ENCODE data around the gene QRICH2. TPM values are rescaled to one million over a fixed set of nuclear protein-coding genes. Genes with fewer than 3 reads are reported as not detected.
"Not testable (repeated sequence)": the region's sequence is repeated elsewhere in the genome, so short reads cannot be mapped to it uniquely, and the experiment has no call there.

Gene QRICH2
- total and polyA plus RNA-seq, 4 donors, result 0.56 to 6.1 (median 0.67) TPM

- 88% methylated on average over 5 of the region's 5 CpGs for WGBS
Observed at GRCh38 chr17:76350463-76350862, 42.4 kb upstream of the QRICH2 start.

GRCh38 chr17:76346936-76347335 lies 38.9 kb upstream of the QRICH2 start:
- peaks cover 4 to 27% (median 23%) of the 10 kb centered on the region in 4 donors for H3K4me1 ChIP-seq (ENCODE audit: control insufficient read depth in 4 of 4, insufficient read depth in 4 of 4, low read length in 3 of 4)
- not testable (repeated sequence) for H3K9ac ChIP-seq (ENCODE audit: low read depth in 1 of 2, low read length in 2 of 2); H3K4me3 ChIP-seq (ENCODE audit: low read depth in 1 of 3, low read length in 3 of 3); H3K9me3 ChIP-seq (ENCODE audit: control insufficient read depth in 4 of 4, low read length in 3 of 4); H3K27me3 ChIP-seq (ENCODE audit: control insufficient read depth in 4 of 4, insufficient read depth in 4 of 4, low read length in 3 of 4); DNase-seq (ENCODE audit: low spot score); H3K27ac ChIP-seq (ENCODE audit: low read depth in 1 of 2, low read length in 2 of 2)
- peaks cover 7 to 18% (median 12%) of the 10 kb centered on the region in 4 donors for H3K36me3 ChIP-seq (ENCODE audit: control insufficient read depth in 4 of 4, insufficient read depth in 3 of 4, low read depth in 1 of 4, low read length in 3 of 4)
- WGBS, result 96% methylated on average over 11 of the region's 11 CpGs

More at GRCh38 chr17:76350463-76350862, 42.4 kb upstream of the QRICH2 start:
- Histone ChIP-seq H3K27ac (ENCODE audit: low read depth in 1 of 2, low read length in 2 of 2) (peak overlapping the region in 1 of 2 donors; percentile 48), H3K9ac (ENCODE audit: low read depth in 1 of 2, low read length in 2 of 2) (no peak overlapping the region), H3K4me3 (ENCODE audit: low read depth in 1 of 3, low read length in 3 of 3) (no peak overlapping the region), H3K4me1 (ENCODE audit: control insufficient read depth in 4 of 4, insufficient read depth in 4 of 4, low read length in 3 of 4) (peaks cover 4 to 33% (median 28%) of the 10 kb centered on the region in 4 donors), H3K9me3 (ENCODE audit: control insufficient read depth in 4 of 4, low read length in 3 of 4) (no peaks in the 10 kb centered on the region), H3K27me3 (ENCODE audit: control insufficient read depth in 4 of 4, insufficient read depth in 4 of 4, low read length in 3 of 4) (no peaks in the 10 kb centered on the region), H3K36me3 (ENCODE audit: control insufficient read depth in 4 of 4, insufficient read depth in 3 of 4, low read depth in 1 of 4, low read length in 3 of 4) (peaks cover 4 to 7% (median 5%) of the 10 kb centered on the region in 4 donors)
- TF ChIP-seq RXRA (IDR thresholded peaks at IDR 0.05) (peak in 1 of 2 donors; percentile 8), MAX (IDR thresholded peaks at IDR 0.05) (no peak), YY1 (IDR thresholded peaks at IDR 0.05) (peak; percentile 73), EGR1 (IDR thresholded peaks at IDR 0.05; ENCODE audit: low read depth in 2 of 2) (no peak), JUND (IDR thresholded peaks at IDR 0.05) (no peak), HNF4A (conservative IDR thresholded peaks at IDR 0.05) (peak in 1 of 2 donors; percentile 33)
- no peak for DNase-seq (ENCODE audit: low spot score)

- no peak for DNase-seq (ENCODE audit: low spot score)
- Histone ChIP-seq H3K4me3 (ENCODE audit: low read depth in 1 of 3, low read length in 3 of 3) (no peak overlapping the region), H3K9ac (ENCODE audit: low read depth in 1 of 2, low read length in 2 of 2) (peak overlapping the region in 1 of 2 donors; percentile 58), H3K27me3 (ENCODE audit: control insufficient read depth in 4 of 4, insufficient read depth in 4 of 4, low read length in 3 of 4) (no peaks in the 10 kb centered on the region), H3K4me1 (ENCODE audit: control insufficient read depth in 4 of 4, insufficient read depth in 4 of 4, low read length in 3 of 4) (peaks cover 0 to 18% (median 15%) of the 10 kb centered on the region in 4 donors), H3K27ac (ENCODE audit: low read depth in 1 of 2, low read length in 2 of 2) (peak overlapping the region in 1 of 2 donors; percentile 38), H3K9me3 (ENCODE audit: control insufficient read depth in 4 of 4, low read length in 3 of 4) (no peaks in the 10 kb centered on the region), H3K36me3 (ENCODE audit: control insufficient read depth in 4 of 4, insufficient read depth in 3 of 4, low read depth in 1 of 4, low read length in 3 of 4) (peaks cover 10 to 19% (median 14%) of the 10 kb centered on the region in 4 donors)
- no peak for TF ChIP-seq RAD21 (IDR thresholded peaks at IDR 0.05)
- peak; percentile 46 for TF ChIP-seq SP1 (IDR thresholded peaks at IDR 0.05)
- peak; percentile 33 for TF ChIP-seq ZBTB33 (IDR thresholded peaks at IDR 0.05)
- no peak for TF ChIP-seq FOXA1 (IDR thresholded peaks at IDR 0.05)
- TF ChIP-seq NR2F2 (IDR thresholded peaks at IDR 0.05), result no peak
- TF ChIP-seq RXRA (IDR thresholded peaks at IDR 0.05), result peak; percentile 46 to 72
- TF ChIP-seq CTCF (IDR thresholded peaks at IDR 0.05; ENCODE audit: low read depth, low read length, missing input control), result no peak
- TF ChIP-seq ATF3 (IDR thresholded peaks at IDR 0.05), result peak; percentile 60
- no peak for TF ChIP-seq REST (IDR thresholded peaks at IDR 0.05)
- no peak for TF ChIP-seq JUND (IDR thresholded peaks at IDR 0.05)
- peak; percentile 68 for TF ChIP-seq YY1 (IDR thresholded peaks at IDR 0.05)
- TF ChIP-seq FOXA2 (IDR thresholded peaks at IDR 0.05), result no peak
- TF ChIP-seq TAF1 (conservative IDR thresholded peaks at IDR 0.05), result no peak
- TF ChIP-seq MAX (IDR thresholded peaks at IDR 0.05), result no peak
- peak; percentile 60 to 77 for TF ChIP-seq HNF4A (conservative IDR thresholded peaks at IDR 0.05)
- WGBS, result 54% methylated on average over 14 of the region's 14 CpGs
Observed at GRCh38 chr17:76345377-76345974, 37.4 kb upstream of the QRICH2 start.

Data from liver (tissue), 9 donors.